Loucy (cell line): Measurements from ENCODE around the gene CTNNBIP1.

Experiments
- H2AFZ ChIP-seq: fragments of 200-600 bp; sonication (generic); 2 replicates; pipeline ENCODE4 v1.6.0; 2016; ENCODE audit warnings: antibody characterized with exemption, mild to moderate bottlenecking, low read length, moderate library complexity
- H3F3A ChIP-seq: fragments of 200-600 bp; 2 replicates; pipeline ENCODE4 v1.6.0; 2016; ENCODE audit warnings: antibody characterized with exemption, low read depth, mild to moderate bottlenecking
- H3K27me3 ChIP-seq: fragments of 200-600 bp; sonication (generic); 2 replicates; pipeline ENCODE4 v1.6.1; 2014; ENCODE audit warnings: low read length, mild to moderate bottlenecking; ENCODE audit not compliant: insufficient read depth, poor library complexity, severe bottlenecking
- H3K36me3 ChIP-seq: fragments of 200-600 bp; sonication (generic); 2 replicates; pipeline ENCODE4 v1.6.1; 2016; ENCODE audit warnings: low read length; ENCODE audit not compliant: insufficient read depth
- H3K4me1 ChIP-seq: fragments of 200-600 bp; sonication (generic); 2 replicates; pipeline ENCODE4 v1.5.1; 2014; ENCODE audit warnings: low read length, mild to moderate bottlenecking; ENCODE audit not compliant: insufficient read depth, poor library complexity, severe bottlenecking
- H3K4me2 ChIP-seq: fragments of 200-600 bp; sonication (generic); 2 replicates; pipeline ENCODE4 v1.6.0; 2014; ENCODE audit warnings: antibody characterized with exemption, low read length, low read depth, mild to moderate bottlenecking; ENCODE audit not compliant: poor library complexity, severe bottlenecking
- H3K4me3 ChIP-seq: fragments of 200-600 bp; sonication (generic); 2 replicates; pipeline ENCODE4 v1.5.1; 2014; ENCODE audit warnings: low read length, mild to moderate bottlenecking, mixed read lengths; ENCODE audit not compliant: poor library complexity, severe bottlenecking
- H3K79me2 ChIP-seq: fragments of 200-600 bp; sonication (generic); 2 replicates; pipeline ENCODE4 v1.6.1; 2014; ENCODE audit warnings: low read length; ENCODE audit not compliant: insufficient read depth
- H3K9ac ChIP-seq: fragments of 200-600 bp; sonication (generic); 2 replicates; pipeline ENCODE4 v1.6.0; 2014; ENCODE audit warnings: mild to moderate bottlenecking, low read depth, low read length, moderate library complexity; ENCODE audit not compliant: poor library complexity, severe bottlenecking
- H3K9me2 ChIP-seq: fragments of 200-600 bp; sonication (generic); replicated peaks from 2 replicates; pipeline ENCODE4 v1.6.1; 2016; ENCODE audit warnings: low read depth, low read length, mixed read lengths
- H3K9me3 ChIP-seq: fragments of 200-600 bp; sonication (generic); 2 replicates; pipeline ENCODE4 v1.6.1; 2014; ENCODE audit warnings: mild to moderate bottlenecking, antibody characterized with exemption, low read length, low read depth; ENCODE audit not compliant: insufficient read depth
- H4K20me1 ChIP-seq: fragments of 200-600 bp; sonication (generic); 2 replicates; pipeline ENCODE4 v1.6.0; 2014; ENCODE audit warnings: antibody characterized with exemption, low read length, mild to moderate bottlenecking; ENCODE audit not compliant: insufficient read depth, poor library complexity, severe bottlenecking
- EZH2phosphoT487 ChIP-seq: fragments of 200-600 bp; IDR thresholded peaks from 2 replicates; pipeline ENCODE4 v1.6.1; 2018; ENCODE audit warnings: antibody characterized with exemption, mild to moderate bottlenecking, moderate library complexity, borderline replicate concordance
- TF ChIP-seq, protein P1 (sequence below): fragments of 200-600 bp; sonication (generic); conservative IDR thresholded peaks from 2 replicates; pipeline ENCODE4 v1.5.1; 2014; ENCODE audit warnings: mild to moderate bottlenecking, antibody characterized with exemption, low read length

Gene CTNNBIP1

DNA sequence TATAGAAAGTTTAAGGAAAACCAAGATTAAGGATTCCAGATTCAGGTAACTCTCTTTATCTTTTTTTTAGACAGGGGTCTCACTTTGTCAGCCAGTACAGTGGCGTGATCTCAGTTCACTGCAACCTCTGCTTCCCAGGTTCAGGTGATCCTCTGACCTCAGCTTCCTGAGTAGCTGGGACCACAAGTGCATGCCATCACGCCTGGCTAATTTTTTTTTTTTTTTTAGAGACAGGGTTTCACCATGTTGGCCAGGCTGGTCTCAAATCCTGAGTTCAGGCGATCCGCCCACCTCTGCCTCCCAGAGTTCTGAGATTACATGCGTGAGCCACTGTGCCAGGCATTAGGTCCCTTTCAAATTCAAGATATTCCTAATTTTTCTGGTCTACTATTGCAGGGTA is 17.2 kb upstream of the CTNNBIP1 start:
- no peak overlapping the region for H3K9ac ChIP-seq
- peaks cover 3% of the 10 kb centered on the region; the same call in 1 of the 2 replicates for H3K36me3 ChIP-seq
- peaks cover 3% of the 10 kb centered on the region for H3K4me1 ChIP-seq
- no peak overlapping the region for H3K4me3 ChIP-seq
- no peaks in the 10 kb centered on the region for H3K79me2 ChIP-seq
- H3K9me3 ChIP-seq: no peaks in the 10 kb centered on the region
- H3K27me3 ChIP-seq: no peaks in the 10 kb centered on the region
- H3F3A ChIP-seq: no peaks in the 10 kb centered on the region; the same call in 1 of the 2 replicates
- no peaks in the 10 kb centered on the region for H4K20me1 ChIP-seq
- H2AFZ ChIP-seq: no peak overlapping the region
- no peak overlapping the region for H3K4me2 ChIP-seq
- TF ChIP-seq, protein P1, sequence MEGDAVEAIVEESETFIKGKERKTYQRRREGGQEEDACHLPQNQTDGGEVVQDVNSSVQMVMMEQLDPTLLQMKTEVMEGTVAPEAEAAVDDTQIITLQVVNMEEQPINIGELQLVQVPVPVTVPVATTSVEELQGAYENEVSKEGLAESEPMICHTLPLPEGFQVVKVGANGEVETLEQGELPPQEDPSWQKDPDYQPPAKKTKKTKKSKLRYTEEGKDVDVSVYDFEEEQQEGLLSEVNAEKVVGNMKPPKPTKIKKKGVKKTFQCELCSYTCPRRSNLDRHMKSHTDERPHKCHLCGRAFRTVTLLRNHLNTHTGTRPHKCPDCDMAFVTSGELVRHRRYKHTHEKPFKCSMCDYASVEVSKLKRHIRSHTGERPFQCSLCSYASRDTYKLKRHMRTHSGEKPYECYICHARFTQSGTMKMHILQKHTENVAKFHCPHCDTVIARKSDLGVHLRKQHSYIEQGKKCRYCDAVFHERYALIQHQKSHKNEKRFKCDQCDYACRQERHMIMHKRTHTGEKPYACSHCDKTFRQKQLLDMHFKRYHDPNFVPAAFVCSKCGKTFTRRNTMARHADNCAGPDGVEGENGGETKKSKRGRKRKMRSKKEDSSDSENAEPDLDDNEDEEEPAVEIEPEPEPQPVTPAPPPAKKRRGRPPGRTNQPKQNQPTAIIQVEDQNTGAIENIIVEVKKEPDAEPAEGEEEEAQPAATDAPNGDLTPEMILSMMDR: no peak
- TF ChIP-seq EZH2phosphoT487: no peak
- H3K9me2 ChIP-seq: no peaks in the 10 kb centered on the region

DNA sequence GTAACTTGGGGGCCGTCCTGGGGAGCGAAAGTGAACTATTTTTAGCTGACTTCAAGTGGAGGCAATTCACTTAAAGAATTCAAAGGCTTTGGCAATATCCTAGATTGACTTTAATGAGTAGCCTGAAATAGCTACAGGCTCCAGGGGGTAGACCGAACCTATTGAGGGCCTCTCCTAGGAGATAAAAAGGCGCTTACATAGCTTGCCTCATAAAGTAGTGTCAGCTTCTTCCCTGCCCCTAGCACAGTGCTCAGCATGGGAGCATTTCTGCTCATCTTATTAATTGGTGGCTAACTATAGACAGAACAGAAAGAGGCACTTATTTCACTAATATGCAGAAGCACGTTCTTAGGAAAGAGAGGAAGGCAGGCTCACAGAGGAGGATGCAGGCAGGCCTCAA is 12.3 kb upstream of the CTNNBIP1 start:
- H3F3A ChIP-seq: no peaks in the 10 kb centered on the region; the same call in 1 of the 2 replicates
- no peaks in the 10 kb centered on the region for H3K79me2 ChIP-seq
- peaks cover 2% of the 10 kb centered on the region for H3K4me1 ChIP-seq
- no peaks in the 10 kb centered on the region for H4K20me1 ChIP-seq
- no peaks in the 10 kb centered on the region for H3K9me3 ChIP-seq
- no peak overlapping the region for H3K4me2 ChIP-seq
- no peaks in the 10 kb centered on the region for H3K27me3 ChIP-seq
- H3K9me2 ChIP-seq: no peaks in the 10 kb centered on the region
- H3K4me3 ChIP-seq: no peak overlapping the region
- H3K36me3 ChIP-seq: no peaks in the 10 kb centered on the region
- H2AFZ ChIP-seq: no peak overlapping the region
- TF ChIP-seq EZH2phosphoT487: no peak
- TF ChIP-seq, protein P1: no peak
- no peak overlapping the region for H3K9ac ChIP-seq

DNA sequence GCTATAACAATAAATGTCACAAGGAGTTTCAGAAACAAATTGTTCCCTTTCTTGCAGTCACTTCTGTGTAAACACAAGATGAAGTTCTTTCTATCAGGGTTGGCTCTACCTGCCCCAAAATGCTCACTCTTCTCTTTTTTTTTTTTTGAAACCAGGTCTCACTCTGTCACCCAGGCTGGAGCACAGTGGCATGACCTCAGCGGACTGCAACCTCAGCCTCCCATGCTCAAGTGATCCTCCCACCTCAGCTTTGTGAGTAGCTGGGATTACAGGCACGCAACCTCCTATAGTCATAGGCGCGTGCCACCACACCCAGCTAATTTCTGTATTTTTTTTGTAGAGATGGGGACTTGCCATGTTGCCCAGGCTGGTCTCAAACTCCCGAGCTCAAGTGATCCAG is 10.5 kb upstream of the CTNNBIP1 start:
- H3K9me2 ChIP-seq: no peaks in the 10 kb centered on the region
- no peaks in the 10 kb centered on the region for H3K36me3 ChIP-seq
- no peaks in the 10 kb centered on the region for H3F3A ChIP-seq
- TF ChIP-seq EZH2phosphoT487: no peak
- TF ChIP-seq, protein P1: no peak
- no peaks in the 10 kb centered on the region for H4K20me1 ChIP-seq
- H3K4me3 ChIP-seq: no peak overlapping the region
- H3K79me2 ChIP-seq: no peaks in the 10 kb centered on the region
- H3K4me1 ChIP-seq: no peaks in the 10 kb centered on the region
- no peaks in the 10 kb centered on the region for H3K27me3 ChIP-seq
- no peak overlapping the region for H2AFZ ChIP-seq
- no peak overlapping the region for H3K9ac ChIP-seq
- no peak overlapping the region for H3K4me2 ChIP-seq
- H3K9me3 ChIP-seq: no peaks in the 10 kb centered on the region
